ACC112 (cell line): ENCODE data around the gene ADK.
"Not testable (repeated sequence)": the region's sequence is repeated elsewhere in the genome, so short reads cannot be mapped to it uniquely, and the experiment has no call there.

Experiments
- H2AFZ ChIP-seq: fragments of 200-600 bp; sonication (generic); one replicate; pipeline ENCODE4 v1.6.0; 2017; ENCODE audit warnings: antibody characterized with exemption, low read length; ENCODE audit not compliant: unreplicated experiment
- H3K27ac ChIP-seq: fragments of 200-600 bp; sonication (generic); 2 replicates; pipeline ENCODE4 v1.5.1; 2014; ENCODE audit warnings: low read depth, mild to moderate bottlenecking, antibody characterized with exemption, low read length, moderate library complexity
- H3K27me3 ChIP-seq: fragments of 200-600 bp; sonication (generic); 2 replicates; pipeline ENCODE4 v1.6.1; 2014; ENCODE audit warnings: mild to moderate bottlenecking, antibody characterized with exemption, low read length, moderate library complexity, mixed read lengths; ENCODE audit not compliant: insufficient read depth
- H3K36me3 ChIP-seq: fragments of 200-600 bp; sonication (generic); 2 replicates; pipeline ENCODE4 v1.6.1; 2016; ENCODE audit warnings: mild to moderate bottlenecking, antibody characterized with exemption, low read length, moderate library complexity, mixed read lengths; ENCODE audit not compliant: insufficient read depth
- H3K4me1 ChIP-seq: fragments of 200-600 bp; sonication (generic); one replicate; pipeline ENCODE4 v1.6.1; 2016; ENCODE audit warnings: low read length, mixed read lengths; ENCODE audit not compliant: insufficient read depth, unreplicated experiment, control insufficient read depth
- H3K4me3 ChIP-seq: fragments of 200-600 bp; sonication (generic); 2 replicates; pipeline ENCODE4 v1.5.1; 2014; ENCODE audit warnings: mild to moderate bottlenecking, low read depth, low read length
- H3K79me2 ChIP-seq: fragments of 200-600 bp; sonication (generic); one replicate; pipeline ENCODE4 v1.6.0; 2016; ENCODE audit warnings: low read length; ENCODE audit not compliant: control insufficient read depth, unreplicated experiment, insufficient read depth

Gene ADK

GRCh38 chr10:74179111-74179710, 28.2 kb downstream of the ADK start:
- H3K4me1 ChIP-seq: peaks cover 38% of the 10 kb centered on the region
- H3K4me3 ChIP-seq: peak overlapping the region; percentile 49
- H3K27ac ChIP-seq: no peak overlapping the region
- H3K27me3 ChIP-seq: no peaks in the 10 kb centered on the region
- no peak overlapping the region for H2AFZ ChIP-seq
- H3K36me3 ChIP-seq: no peaks in the 10 kb centered on the region
- peaks cover 64% of the 10 kb centered on the region for H3K79me2 ChIP-seq

- Histone ChIP-seq H2AFZ (no peak overlapping the region), H3K79me2 (peaks cover 77% of the 10 kb centered on the region), H3K27me3 (no peaks in the 10 kb centered on the region), H3K4me3 (no peak overlapping the region; the same call in 1 of the 2 replicates), H3K4me1 (peaks cover 41% of the 10 kb centered on the region), H3K36me3 (no peaks in the 10 kb centered on the region), H3K27ac (peak overlapping the region; percentile 23)
Measured at GRCh38 chr10:74186678-74187077, 35.7 kb downstream of the ADK start.

- Histone ChIP-seq H3K27ac (peak overlapping the region; percentile 23), H3K4me3 (peak overlapping the region; percentile 50; the same call in 1 of the 2 replicates), H3K27me3 (no peaks in the 10 kb centered on the region), H3K36me3 (no peaks in the 10 kb centered on the region), H3K4me1 (peaks cover 43% of the 10 kb centered on the region), H3K79me2 (peaks cover 77% of the 10 kb centered on the region), H2AFZ (no peak overlapping the region)
Measured at GRCh38 chr10:74187237-74187636, 36.2 kb downstream of the ADK start.

GRCh38 chr10:74188617-74189016, 37.6 kb downstream of the ADK start:
- not testable (repeated sequence) for H3K27ac ChIP-seq, H3K27me3 ChIP-seq, H3K36me3 ChIP-seq, H2AFZ ChIP-seq, H3K4me3 ChIP-seq
- Histone ChIP-seq H3K79me2 (peaks cover 77% of the 10 kb centered on the region), H3K4me1 (peaks cover 46% of the 10 kb centered on the region)

GRCh38 chr10:74189999-74190421, 39.0 kb downstream of the ADK start:
- H2AFZ ChIP-seq: no peak overlapping the region
- peak overlapping the region; percentile 49 for H3K4me3 ChIP-seq
- peak overlapping the region; percentile 91 for H3K27ac ChIP-seq
- no peaks in the 10 kb centered on the region for H3K36me3 ChIP-seq
- H3K27me3 ChIP-seq: no peaks in the 10 kb centered on the region
- peaks cover 81% of the 10 kb centered on the region for H3K79me2 ChIP-seq
- H3K4me1 ChIP-seq: peaks cover 60% of the 10 kb centered on the region

- Histone ChIP-seq H3K4me3 (peak overlapping the region; percentile 49), H2AFZ (no peak overlapping the region), H3K27ac (peak overlapping the region; percentile 91), H3K79me2 (peaks cover 78% of the 10 kb centered on the region), H3K27me3 (no peaks in the 10 kb centered on the region), H3K36me3 (no peaks in the 10 kb centered on the region), H3K4me1 (peaks cover 63% of the 10 kb centered on the region)
Measured at GRCh38 chr10:74190494-74190893, 39.5 kb downstream of the ADK start.

- Histone ChIP-seq H3K36me3 (no peaks in the 10 kb centered on the region), H3K27me3 (no peaks in the 10 kb centered on the region), H3K4me3 (no peak overlapping the region), H3K79me2 (peaks cover 77% of the 10 kb centered on the region), H2AFZ (no peak overlapping the region), H3K27ac (peak overlapping the region; percentile 26), H3K4me1 (peaks cover 44% of the 10 kb centered on the region)
Measured at GRCh38 chr10:74194545-74194944, 43.5 kb downstream of the ADK start.

- no peaks in the 10 kb centered on the region for H3K27me3 ChIP-seq
- H3K4me1 ChIP-seq: peaks cover 42% of the 10 kb centered on the region
- no peak overlapping the region for H3K4me3 ChIP-seq
- peak overlapping the region; percentile 26 for H3K27ac ChIP-seq
- no peak overlapping the region for H2AFZ ChIP-seq
- peaks cover 75% of the 10 kb centered on the region for H3K79me2 ChIP-seq
- H3K36me3 ChIP-seq: no peaks in the 10 kb centered on the region
Measured at GRCh38 chr10:74194999-74195398, 44.0 kb downstream of the ADK start.

GRCh38 chr10:74199315-74199714, 48.3 kb downstream of the ADK start:
- Histone ChIP-seq H2AFZ (no peak overlapping the region), H3K27me3 (no peaks in the 10 kb centered on the region), H3K4me3 (no peak overlapping the region), H3K27ac (no peak overlapping the region), H3K4me1 (peaks cover 13% of the 10 kb centered on the region), H3K79me2 (peaks cover 55% of the 10 kb centered on the region), H3K36me3 (0 out of 2 replicates have a peak, but pooled peaks cover 10% of the 10 kb centered on the region)

- H3K4me3 ChIP-seq: no peak overlapping the region
- no peaks in the 10 kb centered on the region for H3K4me1 ChIP-seq
- H3K27me3 ChIP-seq: no peaks in the 10 kb centered on the region
- 0 out of 2 replicates have a peak, but pooled peaks cover 13% of the 10 kb centered on the region for H3K36me3 ChIP-seq
- H3K27ac ChIP-seq: no peak overlapping the region
- peaks cover 33% of the 10 kb centered on the region for H3K79me2 ChIP-seq
- no peak overlapping the region for H2AFZ ChIP-seq
Measured at GRCh38 chr10:74202356-74202755, 51.3 kb downstream of the ADK start.

- Histone ChIP-seq H3K4me3 (no peak overlapping the region), H3K27ac (no peak overlapping the region), H2AFZ (no peak overlapping the region), H3K79me2 (peaks cover 17% of the 10 kb centered on the region), H3K27me3 (no peaks in the 10 kb centered on the region), H3K36me3 (0 out of 2 replicates have a peak, but pooled peaks cover 9% of the 10 kb centered on the region), H3K4me1 (no peaks in the 10 kb centered on the region)
Measured at GRCh38 chr10:74206746-74207145, 55.7 kb downstream of the ADK start.
